HG03103 (cell line): ENCODE results near the gene BCAS4.
A peak's percentile ranks its signal among the peaks of the same experiment; 100 is the strongest.
"Not testable (repeated sequence)": the region's sequence is repeated elsewhere in the genome, so short reads cannot be mapped to it uniquely, and the experiment has no call there.

Experiments used
- ATAC-seq: cut with Tn5 transposase; IDR thresholded peaks from one replicate; pipeline ENCODE4 v1.9.1; 2021; ENCODE audit warnings: low read depth; ENCODE audit not compliant: unreplicated experiment

Gene BCAS4

GRCh38 chr20:50794846-50795634 lies at the start of gene BCAS4:
TSS of gene BCAS4 (plus strand) at chr20:50795061. CDS start at chr20:50795084, 23 bp downstream.
- peak; percentile 48 for ATAC-seq

GRCh38 chr20:50745634-50746137 lies 49.2 kb upstream of the BCAS4 start:
- ATAC-seq = no peak

- ATAC-seq = no peak
Observed at GRCh38 chr20:50746138-50746940, 48.5 kb upstream of the BCAS4 start.

- no peak for ATAC-seq
Observed at GRCh38 chr20:50747275-50747674, 47.6 kb upstream of the BCAS4 start.

GRCh38 chr20:50750145-50750671 lies 44.7 kb upstream of the BCAS4 start:
- no peak for ATAC-seq

- no peak for ATAC-seq
Observed at GRCh38 chr20:50753152-50753551, 41.7 kb upstream of the BCAS4 start.

GRCh38 chr20:50754420-50754819 lies 40.4 kb upstream of the BCAS4 start:
- ATAC-seq = no peak

- ATAC-seq = no peak
Observed at GRCh38 chr20:50756447-50756846, 38.4 kb upstream of the BCAS4 start.

GRCh38 chr20:50758469-50758868 lies 36.4 kb upstream of the BCAS4 start:
- ATAC-seq = no peak

GRCh38 chr20:50758992-50759391 lies 35.9 kb upstream of the BCAS4 start:
- no peak for ATAC-seq

- ATAC-seq = no peak
Observed at GRCh38 chr20:50759678-50760077, 35.2 kb upstream of the BCAS4 start.

GRCh38 chr20:50762045-50762422 lies 32.8 kb upstream of the BCAS4 start:
- no peak for ATAC-seq

- ATAC-seq = no peak
Observed at GRCh38 chr20:50762435-50763220, 32.2 kb upstream of the BCAS4 start.

- ATAC-seq = not testable (repeated sequence)
Observed at GRCh38 chr20:50763550-50764458, 31.1 kb upstream of the BCAS4 start.

GRCh38 chr20:50765251-50765650 lies 29.6 kb upstream of the BCAS4 start:
- not testable (repeated sequence) for ATAC-seq

- ATAC-seq = no peak
Observed at GRCh38 chr20:50765674-50766073, 29.2 kb upstream of the BCAS4 start.

GRCh38 chr20:50766955-50767809 lies 27.7 kb upstream of the BCAS4 start:
- not testable (repeated sequence) for ATAC-seq

- ATAC-seq = not testable (repeated sequence)
Observed at GRCh38 chr20:50768991-50769390, 25.9 kb upstream of the BCAS4 start.
